Testis (tissue), 2 donors: ENCODE measurements around the gene SH3PXD2B.

Experiments used
- POLR2A ChIP-seq: fragments of 450-650 bp; IDR thresholded peaks from one replicate; pipeline ENCODE4 v1.6.1; 2017; ENCODE audit warnings: antibody characterized with exemption, mild to moderate bottlenecking, moderate library complexity
- TF ChIP-seq, protein P1 (sequence below), 3 experiments: fragments of 450-650 bp in 2 of 3; fragments of 200-600 bp in 1 of 3; sonication (generic) in 1 of 3; IDR thresholded peaks; one replicate each; pipeline ENCODE4 v1.5.1; 2016 to 2019; ENCODE audit warnings: antibody characterized with exemption in 3 of 3, mild to moderate bottlenecking in 2 of 3, moderate library complexity in 1 of 3

DNA sequence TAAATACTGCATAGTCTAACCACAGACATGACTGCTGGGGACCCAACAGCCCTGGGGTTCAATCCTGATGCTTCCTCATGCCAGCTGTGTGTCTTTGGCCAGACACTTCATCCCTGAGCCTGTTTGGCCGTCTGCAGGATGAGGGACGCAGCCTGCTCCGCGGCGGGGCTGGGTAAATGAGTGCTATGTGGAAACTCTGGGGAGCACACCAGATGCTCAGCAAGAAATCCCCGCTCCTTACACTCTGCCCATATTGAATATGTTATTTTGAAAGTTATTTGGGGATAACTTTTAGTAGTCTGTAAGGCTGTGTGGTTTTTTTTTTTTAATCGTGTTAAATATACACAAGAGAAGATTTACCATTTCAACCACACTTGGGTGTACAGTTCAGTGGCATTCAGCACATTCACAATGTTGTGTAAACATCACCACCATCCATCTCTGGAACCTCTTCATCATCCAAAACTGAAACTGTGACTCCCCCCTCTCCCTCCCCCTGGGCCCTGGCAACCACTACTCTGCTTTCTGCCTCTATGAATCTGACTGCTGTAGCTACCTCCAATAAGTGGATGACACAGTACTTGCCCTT lies 42.7 kb downstream of the SH3PXD2B start:
- TF ChIP-seq, protein P1, sequence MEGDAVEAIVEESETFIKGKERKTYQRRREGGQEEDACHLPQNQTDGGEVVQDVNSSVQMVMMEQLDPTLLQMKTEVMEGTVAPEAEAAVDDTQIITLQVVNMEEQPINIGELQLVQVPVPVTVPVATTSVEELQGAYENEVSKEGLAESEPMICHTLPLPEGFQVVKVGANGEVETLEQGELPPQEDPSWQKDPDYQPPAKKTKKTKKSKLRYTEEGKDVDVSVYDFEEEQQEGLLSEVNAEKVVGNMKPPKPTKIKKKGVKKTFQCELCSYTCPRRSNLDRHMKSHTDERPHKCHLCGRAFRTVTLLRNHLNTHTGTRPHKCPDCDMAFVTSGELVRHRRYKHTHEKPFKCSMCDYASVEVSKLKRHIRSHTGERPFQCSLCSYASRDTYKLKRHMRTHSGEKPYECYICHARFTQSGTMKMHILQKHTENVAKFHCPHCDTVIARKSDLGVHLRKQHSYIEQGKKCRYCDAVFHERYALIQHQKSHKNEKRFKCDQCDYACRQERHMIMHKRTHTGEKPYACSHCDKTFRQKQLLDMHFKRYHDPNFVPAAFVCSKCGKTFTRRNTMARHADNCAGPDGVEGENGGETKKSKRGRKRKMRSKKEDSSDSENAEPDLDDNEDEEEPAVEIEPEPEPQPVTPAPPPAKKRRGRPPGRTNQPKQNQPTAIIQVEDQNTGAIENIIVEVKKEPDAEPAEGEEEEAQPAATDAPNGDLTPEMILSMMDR (IDR thresholded peaks at IDR 0.05): no peak
- TF ChIP-seq POLR2A: no peak
